ENCODE data around the gene PDE4D. TPM values are rescaled to one million over a fixed set of nuclear protein-coding genes. Genes with fewer than 3 reads are reported as not detected.

PDE4D gene
- total RNA-seq, 1 experiment from 2014 or later: 3.6 TPM

GRCh38 chr5:59173578-59173977, 719.9 kb downstream of the PDE4D start:
- H3K9me2 ChIP-seq (replicated peaks; ENCODE audit: low read length): no peaks in the 10 kb centered on the region
- H4K20me1 ChIP-seq (ENCODE audit: low read length): no peaks in the 10 kb centered on the region
- ATAC-seq (no peak), DNase-seq (no peak)
- no peaks in the 10 kb centered on the region for H3F3A ChIP-seq (ENCODE audit: low read length, unreplicated experiment)
- CTCF ChIA-PET: interaction anchor here (0.6 kb wide), 1 partner anchor 10 kb away, joined by 3 read pairs; no protein-coding TSS in a partner anchor
- no peak overlapping the region for H3K27ac ChIP-seq (ENCODE audit: low read length)
- H3K36me3 ChIP-seq (ENCODE audit: low read depth, low read length): no peaks in the 10 kb centered on the region
- H3K4me1 ChIP-seq (ENCODE audit: insufficient read depth, low read length): no peaks in the 10 kb centered on the region
- intact Hi-C loops (cut with micrococcal nuclease): no loop called here
- H3K27me3 ChIP-seq (ENCODE audit: low read length): no peaks in the 10 kb centered on the region
- POLR2A ChIA-PET (ENCODE audit: unreplicated experiment): no interaction called here
- no TSS peak for BruUV-seq (replicated peaks)
- no peak overlapping the region for H3K4me2 ChIP-seq (ENCODE audit: low read length)
- no peak for TF ChIP-seq CTCF (conservative IDR thresholded peaks at IDR 0.05; ENCODE audit: low read depth, low read length)
- no peak for TF ChIP-seq EZH2phosphoT487 (IDR thresholded peaks at IDR 0.05; ENCODE audit: borderline replicate concordance, low read length)
- TF ChIP-seq EZH2 (IDR thresholded peaks at IDR 0.05; ENCODE audit: low read length, unreplicated experiment): no peak
- no peak overlapping the region for H3K9ac ChIP-seq (ENCODE audit: low read length)
- no peaks in the 10 kb centered on the region for H3K9me3 ChIP-seq (ENCODE audit: low read length)
- H2AFZ ChIP-seq (ENCODE audit: low read length): no peak overlapping the region
- no peak overlapping the region for H3K4me3 ChIP-seq (ENCODE audit: low read length)
- no peaks in the 10 kb centered on the region for H3K79me2 ChIP-seq (ENCODE audit: low read length)

GRCh38 chr5:59171131-59171530, 722.4 kb downstream of the PDE4D start:
- ATAC-seq (no peak), DNase-seq (no peak)
- intact Hi-C loops (cut with micrococcal nuclease): no loop called here
- no peak overlapping the region for H3K9ac ChIP-seq (ENCODE audit: low read length)
- H3K9me3 ChIP-seq (ENCODE audit: low read length): no peaks in the 10 kb centered on the region
- H3K79me2 ChIP-seq (ENCODE audit: low read length): no peaks in the 10 kb centered on the region
- no peaks in the 10 kb centered on the region for H3K9me2 ChIP-seq (replicated peaks; ENCODE audit: low read length)
- no peaks in the 10 kb centered on the region for H3K27me3 ChIP-seq (ENCODE audit: low read length)
- H2AFZ ChIP-seq (ENCODE audit: low read length): no peak overlapping the region
- H3K27ac ChIP-seq (ENCODE audit: low read length): no peak overlapping the region
- H3K36me3 ChIP-seq (ENCODE audit: low read depth, low read length): no peaks in the 10 kb centered on the region
- CTCF ChIA-PET: no interaction called here
- no TSS peak for BruUV-seq (replicated peaks)
- no peaks in the 10 kb centered on the region for H3K4me1 ChIP-seq (ENCODE audit: insufficient read depth, low read length)
- POLR2A ChIA-PET (ENCODE audit: unreplicated experiment): no interaction called here
- TF ChIP-seq CTCF (conservative IDR thresholded peaks at IDR 0.05; ENCODE audit: low read depth, low read length) (no peak), EZH2 (IDR thresholded peaks at IDR 0.05; ENCODE audit: low read length, unreplicated experiment) (no peak), EZH2phosphoT487 (IDR thresholded peaks at IDR 0.05; ENCODE audit: borderline replicate concordance, low read length) (no peak)
- no peak overlapping the region for H3K4me2 ChIP-seq (ENCODE audit: low read length)
- no peak overlapping the region for H3K4me3 ChIP-seq (ENCODE audit: low read length)
- no peaks in the 10 kb centered on the region for H4K20me1 ChIP-seq (ENCODE audit: low read length)
- no peaks in the 10 kb centered on the region for H3F3A ChIP-seq (ENCODE audit: low read length, unreplicated experiment)

GRCh38 chr5:59169768-59170150, 723.8 kb downstream of the PDE4D start:
- BruUV-seq (replicated peaks): no TSS peak
- TF ChIP-seq CTCF (conservative IDR thresholded peaks at IDR 0.05; ENCODE audit: low read depth, low read length) (no peak), EZH2phosphoT487 (IDR thresholded peaks at IDR 0.05; ENCODE audit: borderline replicate concordance, low read length) (no peak), EZH2 (IDR thresholded peaks at IDR 0.05; ENCODE audit: low read length, unreplicated experiment) (no peak)
- Histone ChIP-seq H3K9ac (ENCODE audit: low read length) (no peak overlapping the region), H3K36me3 (ENCODE audit: low read depth, low read length) (no peaks in the 10 kb centered on the region), H4K20me1 (ENCODE audit: low read length) (no peaks in the 10 kb centered on the region), H3K4me2 (ENCODE audit: low read length) (no peak overlapping the region), H3K9me3 (ENCODE audit: low read length) (no peaks in the 10 kb centered on the region), H3K79me2 (ENCODE audit: low read length) (no peaks in the 10 kb centered on the region), H3K27ac (ENCODE audit: low read length) (no peak overlapping the region), H3K27me3 (ENCODE audit: low read length) (no peaks in the 10 kb centered on the region), H3K9me2 (replicated peaks; ENCODE audit: low read length) (no peaks in the 10 kb centered on the region), H2AFZ (ENCODE audit: low read length) (no peak overlapping the region), H3F3A (ENCODE audit: low read length, unreplicated experiment) (no peaks in the 10 kb centered on the region), H3K4me3 (ENCODE audit: low read length) (no peak overlapping the region), H3K4me1 (ENCODE audit: insufficient read depth, low read length) (no peaks in the 10 kb centered on the region)
- intact Hi-C loops (cut with micrococcal nuclease): no loop called here
- CTCF ChIA-PET: no interaction called here
- no peak for ATAC-seq
- POLR2A ChIA-PET (ENCODE audit: unreplicated experiment): no interaction called here
- no peak for DNase-seq
